Measurements from ENCODE around the gene CYBC1. TPM values are rescaled to one million over a fixed set of nuclear protein-coding genes. Genes with fewer than 3 reads are reported as not detected.

CYBC1 gene
- total and polyA plus RNA-seq, 8 donors: 35.9 to 196 (median 44.3) TPM

DNA sequence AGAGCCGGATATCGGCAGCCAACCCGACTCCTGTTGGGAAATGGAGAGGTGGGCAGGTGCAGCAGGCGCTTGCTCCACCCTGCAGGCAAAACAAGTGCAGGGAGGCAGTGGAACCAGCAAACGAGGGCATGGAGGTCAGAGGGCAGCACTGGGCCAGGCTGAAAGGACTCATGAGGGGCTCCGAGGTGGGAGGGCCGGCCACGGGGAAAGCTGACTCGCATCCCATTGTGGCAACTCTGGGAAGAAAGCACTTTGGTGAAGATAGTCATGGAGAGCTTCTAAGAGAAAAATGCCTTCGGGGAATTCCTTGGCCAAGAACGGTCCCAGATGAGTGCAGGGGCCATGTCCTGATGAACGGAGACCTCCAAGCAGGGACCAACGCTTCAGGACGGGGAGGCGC lies 4.4 kb downstream of the CYBC1 start:
- H3K4me3 ChIP-seq: peak overlapping the region in 1 of 4 donors; percentile 1
- peaks cover 12 to 65% (median 54%) of the 10 kb centered on the region in 4 donors for H3K36me3 ChIP-seq
- H3K27me3 ChIP-seq: no peaks in the 10 kb centered on the region
- TF ChIP-seq EP300 (IDR thresholded peaks at IDR 0.05) (no peak), POLR2AphosphoS5 (IDR thresholded peaks at IDR 0.05) (no peak), POLR2A (IDR thresholded peaks at IDR 0.05) (no peak)
- TF ChIP-seq, protein P1, sequence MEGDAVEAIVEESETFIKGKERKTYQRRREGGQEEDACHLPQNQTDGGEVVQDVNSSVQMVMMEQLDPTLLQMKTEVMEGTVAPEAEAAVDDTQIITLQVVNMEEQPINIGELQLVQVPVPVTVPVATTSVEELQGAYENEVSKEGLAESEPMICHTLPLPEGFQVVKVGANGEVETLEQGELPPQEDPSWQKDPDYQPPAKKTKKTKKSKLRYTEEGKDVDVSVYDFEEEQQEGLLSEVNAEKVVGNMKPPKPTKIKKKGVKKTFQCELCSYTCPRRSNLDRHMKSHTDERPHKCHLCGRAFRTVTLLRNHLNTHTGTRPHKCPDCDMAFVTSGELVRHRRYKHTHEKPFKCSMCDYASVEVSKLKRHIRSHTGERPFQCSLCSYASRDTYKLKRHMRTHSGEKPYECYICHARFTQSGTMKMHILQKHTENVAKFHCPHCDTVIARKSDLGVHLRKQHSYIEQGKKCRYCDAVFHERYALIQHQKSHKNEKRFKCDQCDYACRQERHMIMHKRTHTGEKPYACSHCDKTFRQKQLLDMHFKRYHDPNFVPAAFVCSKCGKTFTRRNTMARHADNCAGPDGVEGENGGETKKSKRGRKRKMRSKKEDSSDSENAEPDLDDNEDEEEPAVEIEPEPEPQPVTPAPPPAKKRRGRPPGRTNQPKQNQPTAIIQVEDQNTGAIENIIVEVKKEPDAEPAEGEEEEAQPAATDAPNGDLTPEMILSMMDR (IDR thresholded peaks at IDR 0.05): no peak
- peak overlapping the region in 2 of 5 donors; percentile 37 to 49 for H3K27ac ChIP-seq
- H3K4me1 ChIP-seq: peaks cover 25 to 57% (median 40%) of the 10 kb centered on the region in 4 donors
- WGBS, 5 donors: 71 to 93% (median 88%) methylated on average over 14 to 15 of the region's 15 CpGs
- no peaks in the 10 kb centered on the region for H3K9me3 ChIP-seq
- DNase-seq: no peak
- intact Hi-C loops (cut with DNase I; ENCODE audit: low total_unique reads): no loop called here

DNA sequence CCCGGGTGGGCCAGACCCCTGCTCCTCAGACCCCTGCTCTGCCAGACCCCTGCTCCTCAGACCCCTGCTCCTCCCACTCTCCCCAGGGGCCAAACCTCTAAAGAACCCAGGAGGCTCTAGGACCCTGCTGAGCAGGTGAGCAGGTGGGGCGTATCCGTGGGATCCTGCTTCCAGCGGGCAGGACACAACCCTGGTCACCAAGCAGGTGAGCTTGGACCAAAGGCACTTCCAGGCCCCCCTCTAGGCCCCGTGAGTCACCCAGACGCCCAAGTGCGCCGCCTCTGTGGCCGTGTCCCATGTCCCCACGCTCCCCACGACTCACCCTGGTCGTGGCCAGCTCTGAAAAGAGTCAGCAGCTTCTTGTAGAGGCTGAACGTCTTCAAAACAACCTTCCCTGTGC lies 5.0 kb downstream of the CYBC1 start:
- Histone ChIP-seq H3K4me3 (peak overlapping the region in 1 of 4 donors; percentile 1), H3K4me1 (peaks cover 23 to 62% (median 41%) of the 10 kb centered on the region in 4 donors), H3K27me3 (no peaks in the 10 kb centered on the region), H3K27ac (peak overlapping the region in 3 of 5 donors; percentile 37 to 53 (median 49)), H3K36me3 (peaks cover 12 to 65% (median 54%) of the 10 kb centered on the region in 4 donors), H3K9me3 (no peaks in the 10 kb centered on the region)
- WGBS, 5 donors: 64 to 80% (median 74%) methylated on average over 11 to 13 of the region's 13 CpGs
- TF ChIP-seq EP300 (IDR thresholded peaks at IDR 0.05): no peak
- no peak for TF ChIP-seq POLR2AphosphoS5 (IDR thresholded peaks at IDR 0.05)
- TF ChIP-seq, protein P1 (IDR thresholded peaks at IDR 0.05): no peak
- no peak for TF ChIP-seq POLR2A (IDR thresholded peaks at IDR 0.05)
- DNase-seq: no peak
- intact Hi-C loops (cut with DNase I; ENCODE audit: low total_unique reads): no loop called here

DNA sequence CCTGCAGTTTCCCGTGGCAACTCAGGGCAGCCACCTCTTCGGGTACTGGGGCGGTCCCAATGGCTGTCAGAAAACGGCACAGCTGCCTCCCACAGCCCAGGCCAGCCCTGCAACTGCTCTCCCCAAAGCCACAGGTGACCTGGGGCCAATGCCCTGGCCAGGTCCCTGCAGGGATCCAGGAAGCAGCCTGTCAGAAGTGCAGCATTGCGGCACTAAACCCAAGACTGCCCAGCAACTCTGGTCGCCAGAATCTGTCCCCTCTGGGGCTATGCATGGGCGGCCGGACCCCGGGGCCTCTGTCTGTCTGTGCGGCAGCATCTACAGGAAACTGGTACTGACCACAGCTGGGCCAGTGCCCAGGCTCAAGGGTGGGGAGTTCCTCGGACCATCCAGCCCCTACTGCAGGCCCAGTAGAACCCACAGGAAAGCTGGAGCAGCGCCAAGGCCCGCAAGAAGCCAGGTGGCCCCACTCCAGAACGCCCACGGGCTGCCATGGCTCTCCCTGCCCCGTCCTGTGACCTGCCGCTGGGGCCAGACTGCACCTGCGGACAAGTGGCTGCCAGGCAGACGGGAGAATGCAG lies 5.5 kb downstream of the CYBC1 start:
- Histone ChIP-seq H3K9me3 (no peaks in the 10 kb centered on the region), H3K36me3 (peaks cover 12 to 69% (median 58%) of the 10 kb centered on the region in 4 donors), H3K4me3 (peak overlapping the region in 1 of 4 donors; percentile 1), H3K4me1 (peaks cover 23 to 65% (median 41%) of the 10 kb centered on the region in 4 donors), H3K27ac (peak overlapping the region in 3 of 5 donors; percentile 37 to 53 (median 49)), H3K27me3 (no peaks in the 10 kb centered on the region)
- 45 to 60% (median 54%) methylated on average over 15 to 19 of the region's 19 CpGs for WGBS, 5 donors
- TF ChIP-seq POLR2A (IDR thresholded peaks at IDR 0.05) (no peak), POLR2AphosphoS5 (IDR thresholded peaks at IDR 0.05) (no peak), EP300 (IDR thresholded peaks at IDR 0.05) (no peak)
- TF ChIP-seq, protein P1 (IDR thresholded peaks at IDR 0.05): no peak
- DNase-seq: peak in 1 of 2 donors; percentile 62
- intact Hi-C loops (cut with DNase I; ENCODE audit: low total_unique reads): no loop called here

DNA sequence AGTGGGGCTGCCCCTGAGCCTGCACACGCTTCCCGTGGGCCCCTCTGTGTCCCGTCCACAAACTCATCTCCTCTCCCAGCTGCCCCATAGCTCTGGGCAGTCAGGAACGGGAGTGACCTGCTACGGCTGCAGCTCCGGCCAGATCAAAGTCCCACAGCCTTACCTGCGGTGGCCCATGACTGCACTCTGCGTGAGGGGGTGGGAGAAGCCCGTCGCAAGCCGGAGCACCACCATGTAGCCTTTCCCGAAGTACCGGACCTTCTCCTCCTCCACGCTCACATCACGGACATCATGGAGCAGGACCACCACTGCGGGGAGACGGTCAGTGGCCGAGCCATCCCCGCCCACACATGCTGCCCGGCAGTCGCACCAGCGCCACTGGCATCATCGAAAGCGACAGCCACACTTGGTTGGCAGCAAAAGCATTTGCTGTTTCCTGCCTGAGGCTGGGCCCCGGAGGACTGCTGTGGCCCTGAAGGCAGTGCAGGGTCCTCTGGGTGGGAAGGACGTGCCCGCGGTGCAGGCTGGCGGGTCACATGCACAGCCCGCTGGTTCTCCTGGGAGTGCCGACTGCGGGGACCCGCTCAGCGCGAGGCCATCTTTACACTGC lies 6.2 kb downstream of the CYBC1 start:
- Histone ChIP-seq H3K27ac (peak overlapping the region in 2 of 5 donors; percentile 37 to 49), H3K27me3 (no peaks in the 10 kb centered on the region), H3K9me3 (no peaks in the 10 kb centered on the region), H3K4me3 (no peak overlapping the region), H3K4me1 (peaks cover 17 to 62% (median 36%) of the 10 kb centered on the region in 4 donors), H3K36me3 (peaks cover 12 to 74% (median 64%) of the 10 kb centered on the region in 4 donors)
- no peak for DNase-seq
- intact Hi-C loops (cut with DNase I; ENCODE audit: low total_unique reads): no loop called here
- 89 to 92% (median 91%) methylated on average over 12 to 35 of the region's 35 CpGs for WGBS, 5 donors
- TF ChIP-seq, protein P1 (IDR thresholded peaks at IDR 0.05): no peak
